Measurements from ENCODE around the gene CROCC.
"Not testable (repeated sequence)": the region's sequence is repeated elsewhere in the genome, so short reads cannot be mapped to it uniquely, and the experiment has no call there.

DNA sequence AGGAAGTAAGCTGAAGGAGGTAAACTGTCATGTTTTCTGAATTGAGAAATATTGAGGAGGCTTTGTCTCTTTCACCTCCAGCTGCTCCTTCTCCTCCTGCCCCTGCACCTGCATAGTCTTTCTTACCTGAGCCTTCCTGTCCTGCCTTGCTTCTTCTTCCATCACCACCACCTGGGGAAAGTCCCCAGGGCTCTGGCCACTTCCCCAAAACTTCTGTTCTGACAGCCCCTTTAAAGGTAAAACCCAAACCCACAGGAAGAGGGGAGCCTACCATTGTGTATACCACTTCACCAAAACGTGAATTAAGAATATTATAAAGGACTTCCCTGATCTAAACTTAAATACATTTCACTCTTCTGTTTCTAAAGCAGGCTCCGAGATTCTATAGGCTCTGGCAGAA is 20.4 kb upstream of the CROCC start:
- TF ChIP-seq, protein P1, sequence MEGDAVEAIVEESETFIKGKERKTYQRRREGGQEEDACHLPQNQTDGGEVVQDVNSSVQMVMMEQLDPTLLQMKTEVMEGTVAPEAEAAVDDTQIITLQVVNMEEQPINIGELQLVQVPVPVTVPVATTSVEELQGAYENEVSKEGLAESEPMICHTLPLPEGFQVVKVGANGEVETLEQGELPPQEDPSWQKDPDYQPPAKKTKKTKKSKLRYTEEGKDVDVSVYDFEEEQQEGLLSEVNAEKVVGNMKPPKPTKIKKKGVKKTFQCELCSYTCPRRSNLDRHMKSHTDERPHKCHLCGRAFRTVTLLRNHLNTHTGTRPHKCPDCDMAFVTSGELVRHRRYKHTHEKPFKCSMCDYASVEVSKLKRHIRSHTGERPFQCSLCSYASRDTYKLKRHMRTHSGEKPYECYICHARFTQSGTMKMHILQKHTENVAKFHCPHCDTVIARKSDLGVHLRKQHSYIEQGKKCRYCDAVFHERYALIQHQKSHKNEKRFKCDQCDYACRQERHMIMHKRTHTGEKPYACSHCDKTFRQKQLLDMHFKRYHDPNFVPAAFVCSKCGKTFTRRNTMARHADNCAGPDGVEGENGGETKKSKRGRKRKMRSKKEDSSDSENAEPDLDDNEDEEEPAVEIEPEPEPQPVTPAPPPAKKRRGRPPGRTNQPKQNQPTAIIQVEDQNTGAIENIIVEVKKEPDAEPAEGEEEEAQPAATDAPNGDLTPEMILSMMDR (IDR thresholded peaks at IDR 0.05): not testable (repeated sequence)
- not testable (repeated sequence) for TF ChIP-seq POLR2A (IDR thresholded peaks at IDR 0.05)
